GM15510 (cell line): ENCODE results near the gene CERS1.

Experiments
- POLR2A ChIP-seq: IDR thresholded peaks from 3 replicates; pipeline ENCODE4 v1.6.1; 2011; ENCODE audit warnings: borderline replicate concordance; ENCODE audit not compliant: insufficient read length; ENCODE audit errors: extremely low read depth

Gene CERS1

DNA sequence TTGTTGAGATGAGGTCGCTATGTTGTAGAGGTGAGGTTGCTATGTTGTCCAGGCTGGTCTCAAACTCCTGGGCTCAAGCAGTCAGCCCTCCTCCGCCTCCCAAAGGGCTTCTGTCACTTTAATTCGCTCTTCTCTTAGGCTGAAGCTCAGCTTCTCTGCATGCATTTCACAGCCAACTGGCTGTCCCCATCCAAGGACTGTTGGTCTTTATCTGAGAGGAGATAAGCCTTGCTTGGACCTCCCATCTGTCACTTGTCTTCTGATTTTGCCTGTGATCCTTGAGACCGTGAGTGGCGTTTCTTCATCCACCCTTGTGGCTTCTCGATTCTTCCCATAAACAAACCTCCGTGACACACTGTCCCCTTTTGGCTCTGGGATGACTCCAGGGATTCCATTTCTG, 24.4 kb downstream of the CERS1 start:
- TF ChIP-seq POLR2A: no peak

DNA sequence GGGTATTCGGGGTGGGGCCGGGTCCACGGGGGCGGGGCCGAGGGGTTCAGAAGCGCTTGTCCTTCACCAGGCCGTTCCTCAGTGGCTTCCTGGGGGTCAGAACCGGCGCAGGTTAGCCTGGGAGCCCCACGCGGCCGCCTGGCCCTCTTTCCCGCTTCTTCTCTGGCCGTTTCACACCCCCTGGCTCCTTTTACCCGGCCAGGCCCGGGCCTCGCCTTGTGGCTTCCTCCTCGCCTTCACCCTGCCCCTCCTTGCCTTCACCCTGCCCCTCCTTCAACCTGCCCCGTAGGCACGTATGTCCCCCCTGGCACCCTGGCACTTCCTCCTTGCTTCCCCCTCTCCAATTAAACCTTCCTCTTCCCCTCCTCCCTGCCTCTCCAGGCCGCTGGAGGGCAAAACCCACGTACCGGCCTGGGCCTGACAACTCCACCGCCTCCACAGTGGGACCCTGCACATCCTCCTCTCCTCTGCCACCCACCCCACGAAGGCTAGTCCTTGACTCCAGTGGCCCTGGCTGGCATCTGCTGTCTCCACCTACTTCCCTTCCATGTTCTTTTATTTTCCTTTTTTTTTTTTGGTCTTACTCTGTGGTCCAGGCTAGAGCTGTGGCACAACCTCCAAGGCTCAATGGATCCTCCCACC, 25.3 kb downstream of the CERS1 start:
- TF ChIP-seq POLR2A: no peak

GRCh38 chr19:18869781-18870530, 26.0 kb downstream of the CERS1 start:
- TF ChIP-seq POLR2A: no peak

DNA sequence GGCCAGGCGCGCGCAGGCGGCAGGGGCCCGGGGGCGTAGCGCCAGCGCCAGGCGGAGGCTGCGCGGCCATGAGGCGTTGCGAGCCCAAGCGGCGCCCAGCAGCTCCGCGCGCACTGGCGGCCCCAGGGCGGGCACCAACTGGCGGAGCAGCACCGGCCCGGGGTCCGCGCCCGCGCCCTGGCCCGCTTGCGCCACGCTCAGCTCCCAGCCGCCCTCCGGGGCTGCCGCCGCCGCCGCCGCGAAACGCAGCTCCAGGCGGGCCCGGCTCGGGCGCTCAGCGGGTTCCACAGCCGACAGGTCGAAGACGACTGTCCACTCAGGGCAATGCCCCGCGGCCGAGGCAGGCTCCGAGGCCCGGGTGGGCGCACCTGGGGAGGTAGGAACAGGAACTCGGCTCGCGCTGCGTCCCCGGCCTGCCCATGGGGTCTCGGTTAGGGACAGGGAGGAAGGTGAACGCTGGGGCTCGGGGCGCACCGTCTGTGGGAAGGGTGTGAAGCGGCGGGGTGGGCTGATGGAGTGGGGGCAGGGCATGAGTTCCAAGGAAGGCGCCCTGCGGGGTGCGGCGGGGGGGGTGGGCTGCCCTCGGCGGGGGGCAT, 26.8 kb downstream of the CERS1 start:
- TF ChIP-seq POLR2A: no peak

- TF ChIP-seq POLR2A: no peak
These were observed 27.5 kb downstream of the CERS1 start for GRCh38 chr19:18868380-18869022.

GRCh38 chr19:18867751-18868150, 28.2 kb downstream of the CERS1 start:
- TF ChIP-seq POLR2A: no peak

DNA sequence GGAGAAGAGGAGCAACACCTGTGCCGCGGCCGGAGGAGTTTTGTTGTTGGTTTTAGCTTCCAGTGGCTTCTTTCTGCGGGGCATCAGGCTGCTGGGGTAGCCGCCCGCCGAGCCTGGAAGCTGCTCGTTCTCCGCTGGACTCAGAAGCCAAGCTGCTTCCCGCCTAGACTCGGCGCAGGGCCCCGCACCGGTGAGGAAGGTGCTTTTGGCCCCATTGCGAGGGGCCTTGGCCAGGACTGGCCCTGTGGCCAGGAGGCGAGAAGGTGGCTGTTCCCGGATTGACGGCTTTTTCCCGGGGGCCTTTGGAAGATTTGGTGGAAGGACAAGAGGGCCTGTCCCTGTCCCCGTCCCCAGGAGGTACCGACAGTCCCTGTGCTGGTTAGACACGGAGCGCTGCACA, 28.8 kb downstream of the CERS1 start:
- no peak for TF ChIP-seq POLR2A

DNA sequence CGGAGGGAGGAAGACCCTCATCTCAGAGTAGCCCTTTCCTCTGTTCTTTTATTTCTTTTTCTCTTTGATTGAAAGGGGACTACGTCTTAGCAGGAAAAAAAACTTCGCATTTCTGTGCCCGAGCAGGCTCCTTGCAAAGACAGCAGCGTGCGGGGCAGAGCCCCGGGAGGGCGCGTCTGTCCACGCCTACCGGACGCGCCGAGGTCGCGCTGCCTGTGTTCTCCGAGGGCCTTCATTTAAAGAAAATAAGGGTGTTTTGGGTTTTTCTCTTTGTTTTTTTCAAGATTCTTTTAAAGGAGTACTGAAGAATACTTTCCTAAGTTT, 29.2 kb downstream of the CERS1 start:
- TF ChIP-seq POLR2A: no peak

GRCh38 chr19:18865973-18866799, 29.8 kb downstream of the CERS1 start:
- no peak for TF ChIP-seq POLR2A

DNA sequence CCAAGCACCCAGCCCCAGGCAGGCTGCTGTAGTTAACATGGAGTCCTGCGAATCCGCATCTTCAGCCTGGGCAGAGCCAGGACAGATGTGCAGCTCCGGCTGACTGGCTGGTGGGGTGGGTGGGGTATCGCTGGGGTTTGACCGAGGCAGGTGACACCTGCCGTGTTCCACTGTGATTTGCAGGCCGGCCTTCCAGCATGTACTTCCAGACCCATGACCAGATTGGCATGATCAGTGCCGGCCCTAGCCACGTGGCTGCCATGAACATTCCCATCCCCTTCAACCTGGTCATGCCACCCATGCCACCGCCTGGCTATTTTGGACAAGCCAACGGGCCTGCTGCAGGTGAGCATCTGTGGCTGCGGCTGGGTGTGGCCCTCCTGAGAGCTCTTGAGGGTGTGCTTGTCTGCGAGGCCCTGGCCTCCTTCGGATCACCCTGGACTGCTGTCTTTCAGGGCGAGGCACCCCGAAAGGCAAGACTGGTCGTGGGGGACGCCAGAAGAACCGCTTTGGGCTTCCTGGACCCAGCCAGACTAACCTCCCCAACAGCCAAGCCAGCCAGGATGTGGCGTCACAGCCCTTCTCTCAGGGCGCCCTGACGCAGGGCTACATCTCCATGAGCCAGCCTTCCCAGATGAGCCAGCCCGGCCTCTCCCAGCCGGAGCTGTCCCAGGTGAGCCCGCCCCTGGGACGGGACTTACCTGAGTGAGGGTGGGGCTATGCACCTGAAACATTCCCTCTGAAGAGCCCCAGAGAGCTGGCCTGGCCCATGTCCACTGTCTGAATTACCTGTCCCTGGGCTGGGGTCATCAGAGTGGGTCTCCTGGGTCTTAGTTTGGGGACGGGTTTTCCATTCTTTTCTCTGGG, 30.6 kb downstream of the CERS1 start:
- TF ChIP-seq POLR2A: no peak

DNA sequence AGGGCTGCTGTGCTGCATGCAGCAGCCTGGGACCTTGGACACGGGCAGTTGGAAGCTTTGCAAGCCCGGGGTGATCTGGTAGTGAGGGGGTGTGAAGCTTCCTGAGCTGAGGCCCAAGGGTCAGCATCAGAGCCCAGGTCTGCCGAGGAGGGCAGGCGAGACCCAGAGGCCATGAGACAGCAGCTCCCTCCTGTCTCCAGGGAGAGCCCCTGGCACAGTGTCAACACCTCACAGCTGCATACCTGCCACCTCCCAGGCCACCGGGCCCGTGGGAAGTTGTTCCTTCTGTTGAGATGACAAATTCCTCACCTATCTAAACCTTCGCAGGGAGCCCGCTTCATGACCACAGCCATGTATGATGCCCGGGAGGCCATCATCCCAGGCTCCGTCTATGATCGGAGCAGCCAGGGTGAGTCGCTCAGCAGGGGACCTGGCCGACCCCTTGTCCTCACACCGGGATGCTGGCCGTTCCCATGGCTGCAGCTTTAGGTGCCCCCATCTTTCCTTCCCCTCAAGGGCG, 32.1 kb downstream of the CERS1 start:
- no peak for TF ChIP-seq POLR2A

GRCh38 chr19:18862976-18863842, 32.7 kb downstream of the CERS1 start:
- no peak for TF ChIP-seq POLR2A

- no peak for TF ChIP-seq POLR2A
These were observed 34.0 kb downstream of the CERS1 start for GRCh38 chr19:18861917-18862316.
